NCI-H1417 treated with DMSO at 0.1 percent for 48 hours (cell line): ENCODE results near the gene SLC25A21.
A peak's percentile ranks its signal among the peaks of the same experiment; 100 is the strongest.
"Not testable (repeated sequence)": the region's sequence is repeated elsewhere in the genome, so short reads cannot be mapped to it uniquely, and the experiment has no call there.

Source experiments
- DNase-seq: peaks from one replicate; lab custom pipeline; 2025; lab: John Stamatoyannopoulos, UW

SLC25A21 gene

DNA sequence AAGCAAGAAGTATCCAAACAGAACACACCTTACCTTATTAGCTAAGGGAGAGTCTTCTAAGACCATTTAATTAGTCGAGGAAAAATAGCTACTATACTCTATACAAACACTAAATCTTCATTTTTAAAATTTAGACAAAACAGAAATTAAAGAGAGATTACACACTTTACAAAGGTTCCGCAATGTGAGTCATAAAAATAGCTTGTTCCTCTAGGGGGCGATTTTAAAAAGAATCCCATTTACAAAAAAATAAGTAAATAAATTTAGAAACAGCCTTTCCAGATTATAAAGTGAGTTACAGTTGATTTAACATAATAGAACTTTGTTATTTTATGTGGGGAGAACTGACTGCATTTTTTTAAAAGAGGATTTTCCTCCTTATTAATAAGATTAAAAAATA, 309.1 kb downstream of the SLC25A21 start:
- no peak for DNase-seq

DNA sequence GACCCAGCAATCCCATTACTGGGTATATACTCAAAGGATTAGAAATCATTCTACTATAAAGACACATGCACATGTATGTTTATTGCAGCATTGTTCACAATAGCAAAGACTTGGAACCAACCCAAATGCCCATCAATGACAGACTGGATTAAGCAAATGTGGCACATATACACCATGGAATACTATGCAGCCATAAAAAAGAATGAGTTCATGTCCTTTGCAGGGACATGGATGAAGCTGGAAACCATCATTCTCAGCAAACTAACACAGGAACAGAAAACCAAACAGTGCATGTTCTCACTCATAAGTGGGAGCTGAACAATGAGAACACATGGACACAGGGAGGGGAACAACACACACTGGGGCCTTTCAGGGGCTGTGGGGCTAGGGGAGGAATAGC, 310.2 kb downstream of the SLC25A21 start:
- DNase-seq = not testable (repeated sequence)

DNA sequence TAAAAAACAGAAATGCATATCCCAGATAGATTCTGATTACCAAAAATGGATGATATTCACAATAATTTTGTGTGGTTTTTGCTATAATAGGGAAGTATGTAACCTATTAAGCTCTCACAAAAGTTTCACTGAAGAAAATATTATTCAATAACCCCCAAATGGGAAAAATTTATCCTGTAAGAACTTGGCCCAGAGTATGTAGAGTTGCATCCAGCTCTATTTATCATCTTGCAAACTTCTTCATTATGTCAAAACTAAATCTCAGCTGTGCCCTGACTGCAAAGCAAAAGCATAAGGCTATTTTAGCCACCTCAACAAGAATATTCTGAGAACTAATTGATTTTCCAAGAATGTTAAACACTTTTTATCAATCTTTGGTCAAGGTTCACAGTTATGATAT, 311.6 kb downstream of the SLC25A21 start:
- no peak for DNase-seq

DNA sequence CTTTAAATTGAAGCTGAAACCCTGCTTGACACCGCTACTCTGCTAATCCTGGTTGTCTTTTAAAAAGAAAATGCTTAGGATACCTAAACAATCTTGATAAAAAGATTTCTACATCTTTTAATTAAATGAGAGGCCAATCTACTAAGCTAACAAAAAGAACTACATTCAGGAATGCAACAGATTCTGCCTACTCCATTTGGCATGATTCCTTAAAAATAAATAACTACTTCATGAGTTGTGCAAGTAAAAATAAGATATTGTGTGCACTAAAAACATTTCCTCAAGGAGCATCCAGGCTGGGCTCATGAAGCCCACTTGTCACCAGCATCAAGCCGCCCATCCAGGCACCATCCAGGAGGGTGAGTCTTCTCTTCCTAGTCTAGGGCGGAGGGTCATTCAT, 313.3 kb downstream of the SLC25A21 start:
- no peak for DNase-seq

DNA sequence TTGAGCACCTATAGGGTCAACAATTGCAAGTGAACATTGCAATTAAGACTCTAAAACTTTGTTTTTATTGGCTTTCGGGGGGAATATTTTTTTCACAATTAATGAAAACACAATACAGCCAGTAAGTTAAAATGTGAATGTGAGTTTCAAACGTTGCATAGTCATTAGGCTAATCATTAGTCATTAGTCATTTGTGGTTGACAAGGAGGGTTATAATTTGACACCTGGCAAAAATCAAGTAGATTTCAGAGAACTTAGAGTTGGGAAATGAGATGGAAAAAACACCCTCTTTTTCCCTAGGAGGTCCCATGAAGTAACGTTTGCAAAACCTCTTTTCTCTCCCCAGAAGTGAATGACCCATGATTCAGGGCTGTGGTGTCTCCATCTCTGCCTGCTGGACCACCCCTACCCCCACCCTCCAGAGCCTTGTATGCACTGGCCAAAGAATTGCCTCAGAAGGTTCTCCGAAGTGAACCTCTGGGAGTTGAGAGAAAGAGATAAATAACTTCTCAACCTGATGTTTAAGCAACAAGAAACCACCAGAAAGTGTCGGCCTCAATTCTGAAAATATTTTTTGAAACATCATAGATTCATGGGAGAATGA, 314.5 kb downstream of the SLC25A21 start:
- no peak for DNase-seq

DNA sequence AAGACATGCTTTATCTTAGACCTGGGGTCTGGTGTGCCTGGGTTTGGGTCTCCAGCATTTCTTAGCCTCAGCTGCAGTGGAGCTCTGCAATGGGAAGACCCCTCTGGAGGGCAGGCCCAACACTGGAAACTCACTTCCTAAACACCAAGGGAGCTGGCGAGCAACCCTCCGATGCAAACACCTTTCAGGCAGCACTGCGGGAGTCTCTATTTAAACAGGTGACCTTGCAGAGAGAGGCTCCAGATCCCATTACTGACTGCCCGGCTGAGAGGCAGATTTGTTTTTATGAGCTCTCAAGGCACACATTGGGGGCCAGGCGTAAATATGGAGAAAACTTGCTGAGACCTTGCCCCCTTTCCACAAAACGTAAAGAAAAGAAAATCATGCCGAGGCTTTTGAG, 315.3 kb downstream of the SLC25A21 start:
- peak; percentile 82 for DNase-seq

DNA sequence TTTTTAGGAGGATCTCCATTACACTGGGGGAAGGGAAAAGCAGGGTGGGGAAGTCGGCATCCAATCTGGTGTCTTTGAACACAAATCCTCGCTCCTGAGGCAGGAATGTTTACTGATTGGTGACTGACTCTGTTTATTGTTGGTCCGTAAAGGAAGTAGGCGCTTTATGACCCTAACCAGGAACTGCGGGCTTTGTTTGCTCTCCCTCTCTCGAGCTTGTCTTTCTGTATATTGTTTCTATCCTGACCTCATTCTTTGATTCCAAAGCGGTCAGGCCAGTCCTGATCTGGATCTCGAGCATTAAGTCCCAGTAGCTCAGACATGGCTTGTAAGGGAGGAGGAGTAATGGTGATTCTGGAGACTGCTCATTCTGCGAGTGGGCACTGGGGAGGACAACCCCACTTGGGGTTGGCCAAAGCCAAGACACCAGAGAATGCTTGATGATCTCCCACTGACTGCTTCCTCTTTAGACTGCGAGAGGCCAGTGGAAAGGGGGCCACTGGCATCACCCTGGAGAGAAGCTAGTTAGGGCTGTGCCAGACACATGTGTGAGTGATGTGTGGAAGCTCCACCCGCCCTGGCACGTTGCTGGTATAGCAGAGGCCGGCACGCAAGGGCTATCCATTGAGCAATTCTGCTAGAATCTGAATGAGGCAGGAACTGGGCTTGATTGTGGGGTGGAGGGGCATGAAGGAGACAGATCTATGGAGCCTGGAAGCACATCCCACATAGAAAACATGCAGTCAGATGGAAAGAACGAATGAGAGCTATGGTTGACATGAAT, 316.1 kb downstream of the SLC25A21 start:
- DNase-seq = no peak

DNA sequence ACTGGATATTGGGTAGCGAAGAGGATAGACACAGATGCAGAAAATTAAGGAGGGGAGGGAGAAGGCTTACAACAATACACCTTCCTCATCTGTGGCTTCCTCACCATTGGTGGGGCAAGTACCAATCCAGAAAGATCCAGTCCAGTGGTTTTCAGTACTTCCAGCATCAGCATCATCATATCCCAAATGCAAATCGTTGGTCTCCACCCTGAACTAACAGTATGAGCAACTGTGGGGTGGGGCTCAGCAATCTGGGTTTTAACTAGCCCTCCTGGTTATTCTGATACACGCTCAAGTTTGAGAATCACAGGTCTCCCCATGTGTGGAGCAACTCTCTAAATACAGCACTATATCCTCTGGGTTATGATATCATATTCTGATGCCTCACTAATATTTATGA, 317.0 kb downstream of the SLC25A21 start:
- no peak for DNase-seq

DNA sequence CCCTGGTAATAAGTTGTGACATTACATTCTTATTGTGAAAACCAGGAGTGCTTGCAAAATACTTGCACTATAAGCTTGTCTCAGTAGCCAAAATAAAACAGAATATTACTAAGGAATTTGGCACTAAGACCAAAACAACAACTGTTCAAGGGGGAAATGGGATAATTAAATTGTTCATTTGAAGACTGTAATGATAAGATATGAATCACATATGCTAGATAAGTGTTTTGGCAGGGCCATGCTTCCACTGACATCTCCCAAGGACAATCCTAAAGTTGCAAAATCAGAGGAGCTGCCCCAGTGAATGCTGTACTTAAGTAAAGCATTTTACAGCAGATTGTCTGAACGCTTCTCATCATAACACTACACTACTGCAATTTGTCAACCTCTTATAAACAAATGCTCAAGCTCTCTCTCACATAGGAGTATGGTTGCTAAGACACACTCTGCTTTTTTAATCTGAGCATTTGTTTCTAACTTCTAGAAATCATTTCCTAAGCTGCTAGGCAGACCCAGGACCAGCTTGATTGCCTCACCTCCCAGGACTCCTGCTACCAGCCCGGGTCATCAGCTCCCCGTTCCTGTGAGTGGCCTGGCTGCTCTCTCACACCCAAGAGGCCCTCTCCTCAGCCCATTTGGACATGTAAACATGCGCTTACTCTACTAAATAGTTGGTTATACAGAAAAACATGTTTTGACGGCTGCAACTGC, 319.3 kb downstream of the SLC25A21 start:
- no peak for DNase-seq

DNA sequence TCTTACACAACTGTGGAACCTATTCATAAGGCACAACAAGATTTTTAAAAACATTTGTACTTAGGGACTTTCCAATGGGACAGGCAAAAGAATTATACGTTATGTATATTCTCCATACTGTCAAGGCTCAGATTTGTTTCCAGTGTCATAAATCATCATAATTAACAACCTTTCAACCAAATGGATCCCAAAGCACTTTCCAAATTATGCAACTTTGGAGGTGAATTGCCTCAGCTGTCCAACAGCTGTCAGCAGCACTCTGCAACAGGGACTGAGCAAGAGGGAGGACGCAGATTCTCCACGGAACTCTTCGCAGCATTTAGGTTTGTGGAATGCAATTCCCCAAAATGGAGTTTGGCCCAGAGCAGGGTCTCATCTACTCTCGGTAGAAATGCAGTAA, 324.2 kb downstream of the SLC25A21 start:
- DNase-seq = no peak

DNA sequence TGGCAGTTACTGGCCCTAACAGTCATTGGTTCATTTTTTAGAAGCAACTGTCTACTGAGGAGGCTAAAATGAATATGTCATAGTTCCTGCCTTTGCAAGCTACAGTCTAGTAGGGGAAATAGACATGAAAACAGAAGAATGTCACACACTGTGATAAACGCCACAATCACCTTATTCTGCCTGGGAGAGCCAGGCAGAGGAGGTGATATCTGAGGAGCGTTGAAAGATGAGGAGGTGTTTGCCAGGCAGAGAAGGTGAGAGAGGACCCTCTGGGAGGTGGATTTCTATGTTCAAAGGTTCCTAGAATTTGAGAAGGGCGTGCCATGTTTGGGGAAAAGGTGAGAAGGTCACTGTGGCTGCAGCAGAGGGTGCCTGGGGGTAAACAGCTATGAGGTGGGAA, 325.0 kb downstream of the SLC25A21 start:
- DNase-seq = no peak

DNA sequence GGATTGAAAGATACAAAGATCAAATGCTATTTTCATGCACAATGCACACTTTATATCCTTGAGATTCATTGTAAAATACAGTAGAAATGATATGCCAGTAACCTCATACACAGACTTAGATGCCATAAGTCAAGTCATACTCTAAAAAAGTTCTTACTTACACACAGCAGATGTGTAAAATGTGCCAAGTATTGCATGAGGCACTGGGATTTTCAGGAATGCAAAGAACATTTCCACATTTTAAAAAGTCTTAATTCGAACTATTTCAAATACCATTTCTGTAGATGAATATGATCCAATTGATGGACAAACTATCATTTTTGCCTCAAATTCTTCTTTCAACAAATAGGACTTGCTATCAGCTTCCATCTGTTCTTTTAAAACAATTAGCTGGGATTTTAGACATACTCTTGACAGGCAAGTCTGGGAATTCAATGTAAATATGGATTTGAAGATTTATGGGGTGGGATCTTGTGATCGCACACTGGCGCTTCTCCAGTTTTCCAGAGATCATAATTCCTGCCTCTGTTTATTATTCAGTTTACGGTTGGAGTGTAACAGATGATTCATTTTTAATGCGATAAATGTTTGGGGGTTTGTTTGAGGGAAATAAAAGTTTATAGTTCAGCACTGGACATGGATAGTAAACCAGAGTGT, 326.9 kb downstream of the SLC25A21 start:
- DNase-seq = no peak

DNA sequence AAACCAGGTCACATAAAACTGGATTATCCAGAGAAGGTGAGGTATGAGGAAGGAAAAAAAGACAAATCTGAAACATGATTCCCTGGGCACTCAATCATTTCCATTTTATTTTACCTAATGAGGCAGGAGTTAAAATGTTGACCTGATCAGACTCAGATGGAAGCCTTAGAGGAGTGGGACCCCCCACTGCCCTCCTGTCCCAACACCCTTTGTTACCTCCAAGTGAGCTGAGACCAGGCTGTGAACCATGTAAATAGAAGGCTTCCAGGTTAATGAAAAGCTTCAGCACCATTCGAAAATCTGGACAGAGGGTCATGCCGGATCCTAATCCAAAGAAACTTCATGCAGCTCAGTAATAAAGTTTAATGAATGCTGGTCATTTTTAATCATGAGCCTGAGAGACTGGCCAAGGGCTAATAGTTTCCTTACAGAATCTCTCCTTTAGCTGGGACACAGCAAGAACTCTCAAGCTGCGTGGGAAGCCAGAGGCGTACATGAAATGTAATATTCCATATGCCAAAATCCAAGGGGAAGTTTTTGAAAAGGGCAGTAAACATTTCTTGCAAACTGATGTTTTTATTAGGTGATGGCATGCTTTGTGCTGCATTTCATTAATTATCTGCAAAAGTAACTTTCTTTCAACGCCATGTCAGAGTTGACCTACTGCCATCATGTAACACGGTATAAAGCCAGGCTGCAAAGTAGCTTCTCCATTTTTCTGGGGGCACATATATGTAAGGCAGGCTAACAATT, 327.8 kb downstream of the SLC25A21 start:
- DNase-seq = no peak

DNA sequence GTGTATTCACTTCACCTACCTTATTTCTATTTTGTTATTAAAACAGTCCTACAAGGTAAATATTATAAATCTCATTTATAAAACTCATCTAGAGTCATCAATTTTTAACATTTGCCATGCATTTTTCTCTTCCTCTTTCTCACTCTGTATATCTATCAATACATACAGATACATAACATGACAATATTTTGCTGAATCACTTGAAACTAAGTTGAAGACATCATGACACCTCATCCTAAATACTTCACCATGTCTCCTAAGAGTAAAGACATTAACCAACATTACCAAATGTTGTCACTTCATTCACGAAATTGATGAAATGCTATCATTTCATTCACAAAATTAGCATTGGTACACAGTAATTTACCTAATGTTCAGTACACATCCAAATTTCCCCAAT, 329.0 kb downstream of the SLC25A21 start:
- DNase-seq = no peak

DNA sequence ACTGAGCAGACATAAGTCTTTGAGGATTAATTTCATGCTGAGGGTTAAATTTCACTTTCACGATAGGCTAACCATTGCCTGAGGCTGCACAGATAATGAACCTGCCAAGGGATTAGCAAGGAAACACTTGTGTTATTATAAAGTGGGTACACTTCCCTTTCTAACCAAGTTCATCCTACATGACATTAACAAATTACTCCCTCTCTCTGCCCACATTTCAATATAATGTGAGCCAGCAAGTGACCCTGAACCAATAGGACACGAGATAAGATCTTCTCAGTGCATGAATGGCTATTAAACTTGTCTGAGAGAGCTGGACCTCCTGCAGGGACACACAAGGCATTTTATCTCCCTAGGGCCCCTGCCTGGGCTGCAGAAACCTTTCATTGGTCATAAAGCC, 337.3 kb downstream of the SLC25A21 start:
- DNase-seq = peak; percentile 81

DNA sequence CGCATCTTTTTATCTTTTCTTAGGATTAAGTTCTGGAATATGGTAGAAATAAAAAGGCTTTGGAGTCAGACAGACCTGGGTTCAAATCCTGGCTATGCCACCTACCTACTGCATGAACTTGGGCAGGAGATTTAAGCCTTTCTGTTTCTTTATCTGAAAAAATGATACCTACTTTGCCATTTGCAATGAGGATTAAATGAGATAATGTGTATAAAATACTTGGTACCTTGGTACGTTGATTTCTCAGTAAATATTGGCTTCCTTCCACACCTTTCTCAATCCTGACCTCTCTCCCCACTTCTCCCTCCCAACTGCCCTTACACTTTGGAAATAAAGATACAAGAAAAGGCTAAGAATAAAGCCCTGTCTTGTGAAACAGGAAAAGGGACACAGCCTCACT, 338.1 kb downstream of the SLC25A21 start:
- DNase-seq = no peak

DNA sequence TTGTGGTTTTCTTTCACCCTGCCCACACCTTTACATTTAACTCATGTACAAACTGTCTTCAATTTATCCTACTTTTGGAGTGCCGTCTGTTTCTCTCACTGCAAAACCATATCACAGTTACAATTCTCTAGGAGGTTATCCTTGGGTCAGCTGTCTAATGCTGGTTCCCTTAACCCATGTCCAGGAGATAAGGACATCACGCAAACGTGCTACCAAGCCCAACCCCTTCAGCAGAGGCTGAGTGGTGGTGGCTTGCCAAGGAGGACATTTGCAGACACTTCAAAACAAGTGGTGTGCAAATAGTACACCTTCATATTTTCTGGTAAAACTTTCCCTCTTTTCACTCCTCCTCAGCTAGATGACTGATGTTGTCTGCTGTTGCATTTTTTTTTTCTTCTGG, 342.9 kb downstream of the SLC25A21 start:
- no peak for DNase-seq

DNA sequence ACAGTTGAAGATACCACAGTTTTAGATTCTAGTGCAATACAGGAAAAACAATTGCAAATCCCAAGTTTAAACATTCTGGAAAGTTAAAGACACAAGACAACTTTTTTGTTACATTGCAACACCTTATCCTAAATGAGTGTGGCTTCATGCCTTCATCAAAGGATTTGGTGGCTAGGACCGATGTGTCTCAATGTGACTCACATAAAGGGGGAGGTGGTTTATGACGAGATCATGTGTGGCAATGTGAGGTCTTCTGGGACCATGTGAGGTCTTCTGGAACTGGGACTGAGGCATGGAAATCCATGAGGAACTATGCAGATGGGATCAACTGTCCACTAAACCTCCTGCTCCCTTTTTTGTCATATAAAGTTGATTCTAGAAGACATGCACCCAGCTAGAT, 344.5 kb downstream of the SLC25A21 start:
- no peak for DNase-seq

DNA sequence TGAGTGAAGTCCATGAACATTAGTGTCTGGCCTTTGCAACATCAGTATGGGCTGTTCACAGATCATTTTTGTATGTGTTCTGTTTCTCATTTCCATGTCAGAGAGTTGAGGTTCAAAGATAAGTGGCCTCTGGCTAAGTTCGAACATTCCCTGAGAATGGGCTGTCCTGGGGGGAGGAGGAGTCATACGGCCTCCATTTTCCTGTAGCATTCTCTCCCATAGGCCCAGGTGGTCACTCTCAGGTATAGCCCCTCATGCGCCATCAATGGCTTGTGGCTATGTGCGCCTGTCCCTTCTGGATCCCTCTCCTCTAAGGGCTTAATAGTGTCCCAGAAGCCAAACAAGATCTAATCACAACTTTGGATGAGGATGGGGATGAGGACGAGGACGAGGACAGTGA, 345.8 kb downstream of the SLC25A21 start:
- DNase-seq = no peak

DNA sequence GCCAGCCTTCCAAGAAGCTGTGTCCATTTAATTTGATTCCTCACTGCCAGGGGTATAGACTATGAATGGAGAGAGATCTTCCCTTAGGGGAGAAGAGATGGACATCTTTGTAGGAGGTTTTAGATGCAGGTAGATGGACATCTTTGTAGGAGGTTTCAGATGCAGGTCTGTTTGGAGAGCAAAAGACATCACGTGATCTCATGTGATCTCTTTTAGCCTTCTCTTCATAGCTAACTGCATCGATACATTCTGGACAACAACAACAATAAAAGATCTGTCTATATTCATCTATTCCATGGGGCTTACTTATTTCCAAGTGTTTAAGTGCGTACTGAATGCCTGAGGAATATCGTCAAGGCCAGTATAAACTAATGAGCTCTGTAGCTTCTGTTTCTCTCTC, 347.6 kb downstream of the SLC25A21 start:
- no peak for DNase-seq

DNA sequence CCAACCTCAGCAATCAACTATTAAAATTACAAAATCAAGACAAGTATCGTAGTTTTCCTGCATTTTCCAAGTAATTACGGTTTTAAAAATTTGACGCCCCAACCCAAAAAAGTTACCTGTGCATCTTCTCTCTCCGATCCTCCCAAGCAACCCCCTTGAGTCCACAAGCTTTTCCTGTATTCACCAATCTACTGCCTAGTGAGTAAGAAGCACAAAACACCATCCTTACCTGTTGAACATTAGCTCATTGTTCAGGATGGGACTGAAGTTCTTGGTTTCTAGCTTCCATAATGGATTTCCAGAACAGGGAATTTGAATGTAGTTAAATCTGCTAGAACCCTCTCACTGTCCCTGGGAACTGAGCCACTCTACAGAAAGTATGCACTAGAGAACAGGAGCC, 348.8 kb downstream of the SLC25A21 start:
- no peak for DNase-seq

DNA sequence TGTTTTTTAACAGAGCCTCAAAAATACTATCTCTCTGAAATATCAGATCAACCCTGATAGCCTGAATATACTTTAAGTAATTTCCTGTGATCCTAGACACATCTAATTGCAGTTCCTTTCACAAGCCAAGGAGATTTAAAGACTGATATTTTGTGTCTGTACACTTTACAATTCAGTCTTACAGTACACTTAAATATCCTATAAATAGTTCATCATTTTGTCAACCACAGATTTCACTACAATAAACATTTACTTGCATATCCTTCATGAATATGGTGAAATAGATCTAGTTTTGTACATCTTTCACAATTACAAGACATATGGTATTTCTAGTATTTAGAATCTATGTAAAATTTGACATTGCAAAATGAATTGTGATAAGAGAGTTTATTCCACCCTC, 349.7 kb downstream of the SLC25A21 start:
- no peak for DNase-seq
